CD4-positive, alpha-beta T cell (primary cell): ENCODE measurements around the gene TUBA4B. TPM values are rescaled to one million over a fixed set of nuclear protein-coding genes. Genes with fewer than 3 reads are reported as not detected.

Experiments
- ATAC-seq: fragments of 200-7000 bp; cut with Tn5 transposase; one replicate; pipeline ENCODE4 v1.10.0; 2022; ENCODE audit warnings: mild to moderate bottlenecking; ENCODE audit not compliant: poor library complexity
- CTCF ChIA-PET: fragments of 350-600 bp; sonication (Branson Sonifier 250); formaldehyde crosslinking; loops from one replicate; lab custom pipeline; 2021; ENCODE audit warnings: antibody characterized with exemption, inconsistent platforms; lab: Charles Lee
- POLR2A ChIA-PET: fragments of 350-600 bp; sonication (Branson Sonifier 250); formaldehyde crosslinking; loops from one replicate; lab custom pipeline; 2021; ENCODE audit warnings: antibody characterized with exemption, inconsistent platforms; lab: Charles Lee
- DNase-seq, 14 experiments: peaks; one replicate each; pipeline ENCODE4 v3.0.0-alpha.2; 2013 to 2020; ENCODE audit warnings: mixed read lengths in 2 of 14
- H3K27ac ChIP-seq, 2 donors: one replicate each; pipeline versions ENCODE4 v1.5.1 to v1.7.0; 2013; ENCODE audit warnings: low read length in 2 of 2, low read depth in 1 of 2, mild to moderate bottlenecking in 1 of 2
- H3K27me3 ChIP-seq, 2 experiments: 1 replicate in 1 of 2; 2 replicates in 1 of 2; pipeline versions ENCODE4 v1.6.1 to v1.7.0; 2013; ENCODE audit warnings: low read length in 2 of 2, control low read depth in 1 of 2, mild to moderate bottlenecking in 1 of 2, moderate library complexity in 1 of 2; ENCODE audit not compliant: insufficient read depth in 2 of 2, control insufficient read depth in 1 of 2
- H3K36me3 ChIP-seq: one replicate; pipeline ENCODE4 v1.6.1; 2013; ENCODE audit warnings: low read length, control low read depth; ENCODE audit not compliant: insufficient read depth
- H3K4me1 ChIP-seq: one replicate; pipeline ENCODE4 v1.6.1; 2013; ENCODE audit warnings: low read length, control low read depth; ENCODE audit not compliant: insufficient read depth
- H3K4me3 ChIP-seq: one replicate; pipeline ENCODE4 v1.5.1; 2013; ENCODE audit warnings: mild to moderate bottlenecking, low read length, moderate library complexity
- H3K9me3 ChIP-seq, 2 experiments: 1 replicate in 1 of 2; 2 replicates in 1 of 2; pipeline versions ENCODE4 v1.6.1 to v1.7.0; 2013; ENCODE audit warnings: low read length in 2 of 2, mild to moderate bottlenecking in 2 of 2, control low read depth in 1 of 2, moderate library complexity in 1 of 2; ENCODE audit not compliant: control insufficient read depth in 1 of 2, insufficient read depth in 1 of 2
- H3K27ac Mint-ChIP-seq: one replicate; pipeline ENCODE4 v1.8.0; 2020; ENCODE audit warnings: mixed read lengths
- H3K27me3 Mint-ChIP-seq: one replicate; pipeline ENCODE4 v1.8.0; 2021; ENCODE audit warnings: mixed read lengths
- H3K36me3 Mint-ChIP-seq: one replicate; pipeline ENCODE4 v1.8.0; 2021; ENCODE audit warnings: low read depth, mixed read lengths
- H3K4me1 Mint-ChIP-seq: one replicate; pipeline ENCODE4 v1.8.0; 2021; ENCODE audit warnings: low read depth, mixed read lengths
- H3K4me3 Mint-ChIP-seq: one replicate; pipeline ENCODE4 v1.8.0; 2020; ENCODE audit warnings: mild to moderate bottlenecking, mixed read lengths
- H3K9me3 Mint-ChIP-seq: one replicate; pipeline ENCODE4 v1.8.0; 2020; ENCODE audit warnings: mixed read lengths
- intact Hi-C, 2 experiments: fragments of 100-400 bp; cut with DNase I in 1 of 2; cut with micrococcal nuclease in 1 of 2; formaldehyde crosslinking; loops; one replicate each; pipeline versions ENCODE4 v1.15.1 to v1.9.0; 2023 to 2025; cut with DNase I, micrococcal nuclease
- total RNA-seq, 174 experiments: library from RNA in 2 of 174; stranded (reverse) in 2 of 174; gene quantifications; one replicate each; pipeline ENCODE4 v1.2.3 and lab custom pipeline; 2021 to 2026
- TF ChIP-seq, protein P1 (sequence below): fragments of 200-600 bp; IDR thresholded peaks from one replicate; pipeline ENCODE4 v1.8.0; 2022; ENCODE audit warnings: antibody characterized with exemption, mild to moderate bottlenecking

The TUBA4B gene
- total RNA-seq, 2 experiments from 2014 or later, result not detected

DNA sequence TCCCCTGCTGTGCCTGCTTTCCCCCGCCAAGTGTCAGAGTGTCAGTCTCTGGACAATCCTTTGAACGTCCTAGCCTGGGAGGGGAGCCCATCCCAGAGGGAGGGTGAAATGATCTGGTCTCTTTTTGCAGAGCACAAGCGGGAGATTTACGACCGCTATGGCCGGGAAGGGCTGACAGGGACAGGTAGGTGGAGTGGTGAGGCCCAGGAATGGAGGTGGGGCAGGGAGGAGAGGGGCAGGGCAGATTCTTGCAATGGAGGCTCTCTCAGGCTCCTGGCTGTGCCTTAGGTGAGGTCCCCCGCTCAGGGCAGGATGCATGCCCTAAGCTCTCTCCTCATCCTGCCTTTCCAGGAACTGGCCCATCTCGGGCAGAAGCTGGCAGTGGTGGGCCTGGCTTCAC, 28.5 kb downstream of the TUBA4B start:
- intact Hi-C loops, result loop anchor here in 1 of 2 experiments (1.0 kb wide), 1 partner anchor 11 kb away; no protein-coding TSS in a partner anchor

DNA sequence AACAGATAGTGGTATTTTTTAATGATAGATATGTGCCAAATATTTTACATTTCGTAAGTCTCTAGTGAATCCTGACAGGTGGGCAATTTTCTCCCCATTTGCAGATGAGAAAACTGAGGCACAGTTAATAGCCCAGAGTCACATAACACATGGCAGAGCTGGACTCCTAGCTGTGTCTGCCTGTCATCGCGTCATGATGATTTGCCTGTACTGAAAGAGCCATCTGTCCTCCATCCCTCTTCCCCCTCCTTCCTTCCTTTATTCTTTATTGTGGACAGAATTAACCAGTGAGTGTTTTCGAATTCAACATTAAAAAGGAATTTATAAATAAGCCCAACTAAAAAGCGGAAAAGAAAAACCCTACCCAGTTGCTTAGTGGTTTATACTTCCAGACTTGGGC, 29.3 kb downstream of the TUBA4B start:
- intact Hi-C loops, result no loop called here
- POLR2A ChIA-PET, result interaction anchor here (1.5 to 7.5 kb wide), 3 partner anchors 13 to 106 kb away, joined by 3 to 202 read pairs (median 7); partner anchors contain the start of genes TUBA4A and TUBA4B
- Histone ChIP-seq H3K4me1 (peaks cover 41% of the 10 kb centered on the region), H3K27ac (no peak overlapping the region), H3K9me3 (no peaks in the 10 kb centered on the region), H3K27me3 (no peaks in the 10 kb centered on the region), H3K4me3 (no peak overlapping the region), H3K36me3 (peaks cover 58% of the 10 kb centered on the region)
- Mint-ChIP-seq H3K9me3 (no peaks in the 10 kb centered on the region), H3K27ac (peak overlapping the region; percentile 98), H3K4me3 (no peak overlapping the region), H3K4me1 (peaks cover 41% of the 10 kb centered on the region), H3K27me3 (no peaks in the 10 kb centered on the region), H3K36me3 (peaks cover 67% of the 10 kb centered on the region)
- TF ChIP-seq, protein P1, sequence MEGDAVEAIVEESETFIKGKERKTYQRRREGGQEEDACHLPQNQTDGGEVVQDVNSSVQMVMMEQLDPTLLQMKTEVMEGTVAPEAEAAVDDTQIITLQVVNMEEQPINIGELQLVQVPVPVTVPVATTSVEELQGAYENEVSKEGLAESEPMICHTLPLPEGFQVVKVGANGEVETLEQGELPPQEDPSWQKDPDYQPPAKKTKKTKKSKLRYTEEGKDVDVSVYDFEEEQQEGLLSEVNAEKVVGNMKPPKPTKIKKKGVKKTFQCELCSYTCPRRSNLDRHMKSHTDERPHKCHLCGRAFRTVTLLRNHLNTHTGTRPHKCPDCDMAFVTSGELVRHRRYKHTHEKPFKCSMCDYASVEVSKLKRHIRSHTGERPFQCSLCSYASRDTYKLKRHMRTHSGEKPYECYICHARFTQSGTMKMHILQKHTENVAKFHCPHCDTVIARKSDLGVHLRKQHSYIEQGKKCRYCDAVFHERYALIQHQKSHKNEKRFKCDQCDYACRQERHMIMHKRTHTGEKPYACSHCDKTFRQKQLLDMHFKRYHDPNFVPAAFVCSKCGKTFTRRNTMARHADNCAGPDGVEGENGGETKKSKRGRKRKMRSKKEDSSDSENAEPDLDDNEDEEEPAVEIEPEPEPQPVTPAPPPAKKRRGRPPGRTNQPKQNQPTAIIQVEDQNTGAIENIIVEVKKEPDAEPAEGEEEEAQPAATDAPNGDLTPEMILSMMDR, result no peak
- CTCF ChIA-PET, result interaction anchor here (12.0 kb wide), 1 partner anchor 12 kb away, joined by 190 read pairs; no protein-coding TSS in a partner anchor
- ATAC-seq (no peak), DNase-seq (no peak)

More for the DNA sequence above, 28.5 kb downstream of the TUBA4B start:
- DNase-seq, result no peak
- TF ChIP-seq, protein P1, result no peak
- Histone ChIP-seq H3K4me3 (no peak overlapping the region), H3K27ac (no peak overlapping the region), H3K4me1 (peaks cover 43% of the 10 kb centered on the region), H3K27me3 (no peaks in the 10 kb centered on the region), H3K9me3 (no peaks in the 10 kb centered on the region), H3K36me3 (peaks cover 57% of the 10 kb centered on the region)
- ChIA-PET POLR2A (interaction anchor here (1.5 to 7.5 kb wide), 3 partner anchors 13 to 107 kb away, joined by 3 to 202 read pairs (median 7); partner anchors contain the start of genes TUBA4A and TUBA4B), CTCF (interaction anchor here (12.0 kb wide), 1 partner anchor 13 kb away, joined by 190 read pairs; no protein-coding TSS in a partner anchor)
- H3K4me3 Mint-ChIP-seq, result no peak overlapping the region
- H3K27ac Mint-ChIP-seq, result peak overlapping the region; percentile 98
- ATAC-seq, result no peak
- H3K9me3 Mint-ChIP-seq, result no peaks in the 10 kb centered on the region
- H3K27me3 Mint-ChIP-seq, result no peaks in the 10 kb centered on the region
- H3K4me1 Mint-ChIP-seq, result peaks cover 43% of the 10 kb centered on the region
- peaks cover 63% of the 10 kb centered on the region for H3K36me3 Mint-ChIP-seq

DNA sequence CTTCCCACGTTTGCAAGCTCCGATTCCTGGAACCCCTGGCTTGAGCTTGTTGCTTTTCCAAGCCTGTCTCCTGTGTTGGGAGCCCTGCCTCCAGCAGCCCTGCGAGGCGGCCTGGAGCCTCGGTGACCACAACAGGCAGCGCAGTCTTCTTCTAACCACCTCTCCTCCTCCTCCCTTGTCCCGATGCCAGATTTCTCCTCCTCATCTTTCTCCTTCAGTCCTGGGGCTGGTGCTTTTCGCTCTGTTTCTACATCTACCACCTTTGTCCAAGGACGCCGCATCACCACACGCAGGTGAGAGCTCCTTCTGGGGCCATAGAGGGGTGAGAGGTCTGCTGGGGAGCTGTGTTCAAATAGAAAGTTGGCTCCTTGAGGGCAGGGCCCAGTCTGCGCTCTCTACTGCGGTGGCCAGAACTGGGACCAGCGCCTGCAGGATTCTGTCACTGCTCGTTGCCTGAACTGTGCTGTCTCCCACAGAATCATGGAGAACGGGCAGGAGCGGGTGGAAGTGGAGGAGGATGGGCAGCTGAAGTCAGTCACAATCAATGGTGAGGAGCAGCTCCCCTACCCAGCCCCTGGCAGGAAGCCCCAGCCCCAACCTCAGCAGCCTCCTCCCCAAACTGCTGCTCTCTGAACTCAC, 30.0 kb downstream of the TUBA4B start:
- Mint-ChIP-seq H3K27ac (peak overlapping the region; percentile 98), H3K9me3 (no peaks in the 10 kb centered on the region), H3K36me3 (peaks cover 67% of the 10 kb centered on the region), H3K27me3 (no peaks in the 10 kb centered on the region), H3K4me3 (peak overlapping the region; percentile 25), H3K4me1 (peaks cover 34% of the 10 kb centered on the region)
- Histone ChIP-seq H3K27ac (no peak overlapping the region), H3K4me3 (no peak overlapping the region), H3K9me3 (no peaks in the 10 kb centered on the region), H3K27me3 (no peaks in the 10 kb centered on the region), H3K36me3 (peaks cover 58% of the 10 kb centered on the region), H3K4me1 (peaks cover 34% of the 10 kb centered on the region)
- TF ChIP-seq, protein P1, result no peak
- ChIA-PET CTCF (interaction anchor here (12.0 kb wide), 1 partner anchor 12 kb away, joined by 190 read pairs; no protein-coding TSS in a partner anchor), POLR2A (interaction anchor here (7.5 kb wide), 1 partner anchor 31 kb away, joined by 202 read pairs; the partner anchor contains the start of genes TUBA4A and TUBA4B)
- DNase-seq (no peak), ATAC-seq (no peak)
- intact Hi-C loops, result no loop called here
